Measurements from ENCODE around the gene MTMR10. TPM values are rescaled to one million over a fixed set of nuclear protein-coding genes. Genes with fewer than 3 reads are reported as not detected.

MTMR10 gene
- total and polyA plus RNA-seq, 2 of the 4 experiments (the other 2 are of a cell fraction), result 11.2 to 13.8 TPM

- H3K4me2 ChIP-seq (ENCODE audit: low read depth, low read length), result no peak overlapping the region
- no peak for DNase-seq
- intact Hi-C loops (cut with micrococcal nuclease), result no loop called here
- no CpG with 5 or more reads among the region's 5 CpGs for WGBS, 2 experiments (ENCODE audit: extremely low coverage in 2 of 2, insufficient read length in 1 of 2)
- H2BK120ac ChIP-seq (ENCODE audit: low read depth, low read length), result no peak overlapping the region
- no peak overlapping the region for H2BK15ac ChIP-seq (ENCODE audit: low read depth, low read length)
- no peak overlapping the region for H2BK5ac ChIP-seq (ENCODE audit: low read depth, low read length, poor library complexity, severe bottlenecking)
- in situ Hi-C loops (cut with MboI; ENCODE audit: low sequenced_read_pairs), result no loop called here
- POLR2A ChIA-PET (ENCODE audit: unreplicated experiment), result no interaction called here
- no peak overlapping the region for H3K4me3 ChIP-seq (ENCODE audit: insufficient read depth, low read depth, low read length)
- H4K8ac ChIP-seq (ENCODE audit: low read depth in 2 of 2, low read length in 2 of 2), result no peak overlapping the region
- H3K23ac ChIP-seq (ENCODE audit: low read depth, low read length), result no peak overlapping the region
- no peak overlapping the region for H3K27ac ChIP-seq (ENCODE audit: insufficient read depth, low read length)
- BruUV-seq (replicated peaks), result no TSS peak
- H4K5ac ChIP-seq (ENCODE audit: low read depth, low read length), result no peak overlapping the region
- no peak overlapping the region for H3K14ac ChIP-seq (replicated peaks; ENCODE audit: low read depth, low read length)
- no peaks in the 10 kb centered on the region for H3K9me3 ChIP-seq (ENCODE audit: control insufficient read depth, insufficient read depth, low read length)
- CTCF ChIA-PET, result no interaction called here
- TF ChIP-seq, protein P1, sequence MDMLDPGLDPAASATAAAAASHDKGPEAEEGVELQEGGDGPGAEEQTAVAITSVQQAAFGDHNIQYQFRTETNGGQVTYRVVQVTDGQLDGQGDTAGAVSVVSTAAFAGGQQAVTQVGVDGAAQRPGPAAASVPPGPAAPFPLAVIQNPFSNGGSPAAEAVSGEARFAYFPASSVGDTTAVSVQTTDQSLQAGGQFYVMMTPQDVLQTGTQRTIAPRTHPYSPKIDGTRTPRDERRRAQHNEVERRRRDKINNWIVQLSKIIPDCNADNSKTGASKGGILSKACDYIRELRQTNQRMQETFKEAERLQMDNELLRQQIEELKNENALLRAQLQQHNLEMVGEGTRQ (IDR thresholded peaks at IDR 0.05; ENCODE audit: low read depth, low read length), result no peak
- no peak for TF ChIP-seq FOS (IDR thresholded peaks at IDR 0.05; ENCODE audit: low read depth, low read length)
- no peak for TF ChIP-seq MXI1 (IDR thresholded peaks at IDR 0.05; ENCODE audit: borderline replicate concordance, low read depth, low read length)
- TF ChIP-seq, protein P2, sequence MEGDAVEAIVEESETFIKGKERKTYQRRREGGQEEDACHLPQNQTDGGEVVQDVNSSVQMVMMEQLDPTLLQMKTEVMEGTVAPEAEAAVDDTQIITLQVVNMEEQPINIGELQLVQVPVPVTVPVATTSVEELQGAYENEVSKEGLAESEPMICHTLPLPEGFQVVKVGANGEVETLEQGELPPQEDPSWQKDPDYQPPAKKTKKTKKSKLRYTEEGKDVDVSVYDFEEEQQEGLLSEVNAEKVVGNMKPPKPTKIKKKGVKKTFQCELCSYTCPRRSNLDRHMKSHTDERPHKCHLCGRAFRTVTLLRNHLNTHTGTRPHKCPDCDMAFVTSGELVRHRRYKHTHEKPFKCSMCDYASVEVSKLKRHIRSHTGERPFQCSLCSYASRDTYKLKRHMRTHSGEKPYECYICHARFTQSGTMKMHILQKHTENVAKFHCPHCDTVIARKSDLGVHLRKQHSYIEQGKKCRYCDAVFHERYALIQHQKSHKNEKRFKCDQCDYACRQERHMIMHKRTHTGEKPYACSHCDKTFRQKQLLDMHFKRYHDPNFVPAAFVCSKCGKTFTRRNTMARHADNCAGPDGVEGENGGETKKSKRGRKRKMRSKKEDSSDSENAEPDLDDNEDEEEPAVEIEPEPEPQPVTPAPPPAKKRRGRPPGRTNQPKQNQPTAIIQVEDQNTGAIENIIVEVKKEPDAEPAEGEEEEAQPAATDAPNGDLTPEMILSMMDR (conservative IDR thresholded peaks at IDR 0.05; ENCODE audit: low read depth, low read length), result no peak
- no peak for TF ChIP-seq MAZ (IDR thresholded peaks at IDR 0.05; ENCODE audit: borderline replicate concordance, low read depth, low read length)
- no peak for TF ChIP-seq BHLHE40 (IDR thresholded peaks at IDR 0.05; ENCODE audit: low read depth, low read length)
- no peak for TF ChIP-seq RFX5 (IDR thresholded peaks at IDR 0.05; ENCODE audit: low read depth, low read length)
- TF ChIP-seq RCOR1 (IDR thresholded peaks at IDR 0.05; ENCODE audit: insufficient replicate concordance, low read length), result no peak
- no peak for TF ChIP-seq CEBPB (IDR thresholded peaks at IDR 0.05; ENCODE audit: low read depth, low read length)
- TF ChIP-seq SMC3 (IDR thresholded peaks at IDR 0.05; ENCODE audit: low read depth, low read length), result no peak
- TF ChIP-seq POLR2A (IDR thresholded peaks at IDR 0.05; ENCODE audit: low read depth, low read length), result no peak
- no peak for TF ChIP-seq NFE2L2 (IDR thresholded peaks at IDR 0.05; ENCODE audit: low read depth, low read length)
- TF ChIP-seq MAFK (IDR thresholded peaks at IDR 0.05; ENCODE audit: low read depth, low read length), result no peak
- no peak for TF ChIP-seq CHD1 (IDR thresholded peaks at IDR 0.05; ENCODE audit: low read depth, low read length)
- no peak for TF ChIP-seq RAD21 (IDR thresholded peaks at IDR 0.05; ENCODE audit: low read length)
- TF ChIP-seq ELK1 (IDR thresholded peaks at IDR 0.05; ENCODE audit: borderline replicate concordance, low read depth, low read length), result no peak
- no peak overlapping the region for H3K18ac ChIP-seq (ENCODE audit: low read depth, low read length)
- H3K56ac ChIP-seq (ENCODE audit: extremely low read depth, insufficient read depth, low read length), result no peak overlapping the region
- H4K20me1 ChIP-seq (ENCODE audit: insufficient read depth, low read length), result peaks cover 16% of the 10 kb centered on the region; the same call in 1 of the 2 replicates
- H3K36me3 ChIP-seq (ENCODE audit: control insufficient read depth, insufficient read depth, low read length), result peaks cover 40% of the 10 kb centered on the region
- no peak overlapping the region for H4K91ac ChIP-seq (ENCODE audit: insufficient read depth, low read depth, low read length)
- no peak overlapping the region for H2BK20ac ChIP-seq (ENCODE audit: low read depth, low read length)
- no peaks in the 10 kb centered on the region; a peak in 1 of 4 replicates for H3K79me1 ChIP-seq (ENCODE audit: low read depth in 1 of 2, low read length in 2 of 2)
- H3K27me3 ChIP-seq (ENCODE audit: control insufficient read depth, insufficient read depth, low read length), result no peaks in the 10 kb centered on the region
- H3K9ac ChIP-seq (ENCODE audit: low read depth, low read length), result no peak overlapping the region
- no peak overlapping the region for H2AFZ ChIP-seq (replicated peaks; ENCODE audit: low read length, poor library complexity)
- no peak overlapping the region for H2AK9ac ChIP-seq (replicated peaks; ENCODE audit: low read depth, low read length, poor library complexity)
- H2AK5ac ChIP-seq (ENCODE audit: low read depth, low read length), result no peak overlapping the region
- H3K4ac ChIP-seq (ENCODE audit: low read depth, low read length), result no peak overlapping the region
- dilution Hi-C loops (cut with HindIII; ENCODE audit: low sequenced_read_pairs, unreplicated experiment), result no loop called here
- peaks cover 12% of the 10 kb centered on the region; the same call in 1 of the 2 replicates for H3K9me1 ChIP-seq (ENCODE audit: insufficient read depth, low read length)
- no peak for ATAC-seq (ENCODE audit: low read depth)
- H3K4me1 ChIP-seq (ENCODE audit: control insufficient read depth, insufficient read depth, low read length), result peaks cover 14% of the 10 kb centered on the region
Measured at GRCh38 chr15:30919877-30920550, 71.4 kb downstream of the MTMR10 start.
